ENCODE data around the gene B4GALT6. TPM values are rescaled to one million over a fixed set of nuclear protein-coding genes. Genes with fewer than 3 reads are reported as not detected.

The B4GALT6 gene
- total and polyA plus RNA-seq, 11 donors = 1.3 to 11.9 (median 5.6) TPM

DNA sequence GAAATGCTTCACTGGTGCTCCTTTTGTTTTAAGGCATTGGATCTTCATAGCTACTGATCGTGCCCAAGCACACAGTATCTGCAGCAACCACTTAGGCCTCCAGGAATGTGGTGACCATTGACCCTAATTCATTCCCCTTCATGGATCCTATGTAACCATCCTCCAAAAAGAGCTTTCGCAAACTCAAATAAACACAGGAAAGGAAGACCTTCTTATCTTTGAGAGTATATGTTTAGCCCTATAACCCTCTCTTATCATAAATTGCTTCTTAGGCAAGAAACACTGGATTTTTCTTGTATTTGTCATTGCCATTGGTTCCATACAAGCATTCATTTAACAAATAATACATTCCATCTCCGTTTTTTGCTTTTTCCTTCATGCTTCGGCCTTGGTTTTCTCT is 96.9 kb downstream of the B4GALT6 start:
- H3K27me3 ChIP-seq = peaks cover 0 to 3% (median 0%) of the 10 kb centered on the region in 9 donors
- no peaks in the 10 kb centered on the region for H3K9me3 ChIP-seq
- no peak for TF ChIP-seq POLR2A (IDR thresholded peaks at IDR 0.05)
- TF ChIP-seq, protein P1, sequence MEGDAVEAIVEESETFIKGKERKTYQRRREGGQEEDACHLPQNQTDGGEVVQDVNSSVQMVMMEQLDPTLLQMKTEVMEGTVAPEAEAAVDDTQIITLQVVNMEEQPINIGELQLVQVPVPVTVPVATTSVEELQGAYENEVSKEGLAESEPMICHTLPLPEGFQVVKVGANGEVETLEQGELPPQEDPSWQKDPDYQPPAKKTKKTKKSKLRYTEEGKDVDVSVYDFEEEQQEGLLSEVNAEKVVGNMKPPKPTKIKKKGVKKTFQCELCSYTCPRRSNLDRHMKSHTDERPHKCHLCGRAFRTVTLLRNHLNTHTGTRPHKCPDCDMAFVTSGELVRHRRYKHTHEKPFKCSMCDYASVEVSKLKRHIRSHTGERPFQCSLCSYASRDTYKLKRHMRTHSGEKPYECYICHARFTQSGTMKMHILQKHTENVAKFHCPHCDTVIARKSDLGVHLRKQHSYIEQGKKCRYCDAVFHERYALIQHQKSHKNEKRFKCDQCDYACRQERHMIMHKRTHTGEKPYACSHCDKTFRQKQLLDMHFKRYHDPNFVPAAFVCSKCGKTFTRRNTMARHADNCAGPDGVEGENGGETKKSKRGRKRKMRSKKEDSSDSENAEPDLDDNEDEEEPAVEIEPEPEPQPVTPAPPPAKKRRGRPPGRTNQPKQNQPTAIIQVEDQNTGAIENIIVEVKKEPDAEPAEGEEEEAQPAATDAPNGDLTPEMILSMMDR (IDR thresholded peaks at IDR 0.05) = no peak
- WGBS, 4 donors = 72 to 79% (median 76%) methylated on average over 4 of the region's 4 CpGs
- DNase-seq (no peak), ATAC-seq (no peak)
- H3K36me3 ChIP-seq = no peaks in the 10 kb centered on the region
- H3K4me1 ChIP-seq = no peaks in the 10 kb centered on the region
- intact Hi-C loops (cut with DNase I) = no loop called here
- H3K27ac ChIP-seq = no peak overlapping the region
- H3K4me3 ChIP-seq = no peak overlapping the region

DNA sequence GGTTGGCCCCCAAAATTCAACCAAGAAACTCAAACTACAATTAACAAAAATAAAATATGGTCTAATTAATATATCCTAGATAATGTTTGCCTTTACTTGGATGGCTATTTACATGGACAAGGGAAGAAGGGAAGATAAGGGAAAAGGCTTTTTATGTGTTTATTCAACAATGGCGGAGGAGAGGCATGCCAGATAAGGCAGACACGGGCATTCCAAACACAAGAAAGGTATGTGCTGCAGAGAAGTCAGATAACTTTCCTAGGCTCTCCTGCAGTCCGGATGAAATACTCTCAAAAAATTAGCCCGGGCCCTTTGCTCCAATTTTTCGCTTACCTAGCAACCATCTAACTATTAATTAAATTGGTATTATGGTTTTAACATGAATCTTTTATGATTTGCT is 97.8 kb downstream of the B4GALT6 start:
- TF ChIP-seq, protein P1 (IDR thresholded peaks at IDR 0.05) = no peak
- TF ChIP-seq POLR2A (IDR thresholded peaks at IDR 0.05) = no peak
- no peak overlapping the region for H3K4me3 ChIP-seq
- 61 to 66% (median 63%) methylated on average over 5 of the region's 5 CpGs for WGBS, 4 donors
- no peak overlapping the region for H3K27ac ChIP-seq
- H3K36me3 ChIP-seq = no peaks in the 10 kb centered on the region
- ATAC-seq (no peak), DNase-seq (no peak)
- H3K4me1 ChIP-seq = no peaks in the 10 kb centered on the region
- intact Hi-C loops (cut with DNase I) = no loop called here
- H3K9me3 ChIP-seq = no peaks in the 10 kb centered on the region
- H3K27me3 ChIP-seq = peaks cover 0 to 3% (median 0%) of the 10 kb centered on the region in 9 donors

DNA sequence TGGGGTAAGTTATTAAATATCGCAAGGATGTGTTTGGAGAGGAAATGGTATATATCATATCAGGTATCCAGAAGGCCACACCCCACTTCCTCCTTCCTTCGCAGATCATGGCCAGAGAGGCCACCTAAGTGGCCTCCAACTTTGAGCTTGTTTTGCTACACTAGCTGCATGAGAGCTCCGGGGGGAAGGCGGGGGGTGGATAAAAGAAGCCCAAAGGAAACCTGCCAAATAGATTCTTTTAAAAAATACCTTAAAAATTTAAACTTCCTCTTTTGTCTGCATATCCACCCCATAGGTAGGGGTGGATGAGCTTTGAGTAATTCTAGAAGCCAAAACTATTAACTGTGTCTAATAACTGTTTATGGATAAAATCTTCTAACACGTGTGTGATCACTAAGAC is 98.4 kb downstream of the B4GALT6 start:
- 83 to 87% (median 84%) methylated on average over 5 of the region's 5 CpGs for WGBS, 4 donors
- no peaks in the 10 kb centered on the region for H3K27me3 ChIP-seq
- ATAC-seq = no peak
- TF ChIP-seq, protein P1 (IDR thresholded peaks at IDR 0.05) = no peak
- TF ChIP-seq POLR2A (IDR thresholded peaks at IDR 0.05) = no peak
- no peak overlapping the region for H3K4me3 ChIP-seq
- H3K36me3 ChIP-seq = no peaks in the 10 kb centered on the region
- H3K4me1 ChIP-seq = no peaks in the 10 kb centered on the region
- intact Hi-C loops (cut with DNase I) = no loop called here
- no peak overlapping the region for H3K27ac ChIP-seq
- no peaks in the 10 kb centered on the region for H3K9me3 ChIP-seq
- no peak for DNase-seq

DNA sequence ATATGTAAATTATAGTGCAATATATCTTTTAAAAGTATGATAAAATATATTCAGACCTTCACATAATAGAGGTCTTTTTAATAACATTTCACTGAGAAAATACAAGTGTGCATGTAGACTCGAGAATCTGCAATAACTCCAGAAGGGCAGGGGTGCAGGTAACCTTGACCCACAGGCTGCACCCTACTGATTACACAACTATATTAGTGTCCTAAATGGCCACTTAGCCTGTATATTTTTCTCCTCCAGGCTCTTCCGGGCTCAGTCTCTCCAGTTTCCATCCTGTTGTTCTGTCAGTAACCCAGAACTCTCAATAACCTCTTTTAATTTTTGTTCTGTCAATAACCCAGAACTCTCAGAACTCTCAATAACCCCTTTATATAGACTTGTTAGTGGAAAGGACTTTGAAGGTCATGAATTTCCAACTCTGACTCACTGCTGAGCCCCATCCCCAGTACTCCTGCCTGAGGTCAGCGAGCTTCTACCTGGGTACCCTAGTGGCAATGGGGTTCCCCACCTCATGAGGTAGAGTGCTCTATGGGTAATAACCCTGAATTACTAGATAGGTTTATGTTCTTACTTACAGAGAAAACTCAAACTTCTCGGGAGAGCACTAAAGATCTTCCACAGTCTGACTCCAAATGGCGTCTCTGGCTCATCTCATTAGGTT is 101.1 kb downstream of the B4GALT6 start:
- H3K36me3 ChIP-seq = no peaks in the 10 kb centered on the region
- no peaks in the 10 kb centered on the region for H3K9me3 ChIP-seq
- no peak overlapping the region for H3K27ac ChIP-seq
- ATAC-seq (no peak), DNase-seq (no peak)
- intact Hi-C loops (cut with DNase I) = no loop called here
- TF ChIP-seq, protein P1 (IDR thresholded peaks at IDR 0.05) = no peak
- TF ChIP-seq POLR2A (IDR thresholded peaks at IDR 0.05) = no peak
- H3K4me1 ChIP-seq = no peaks in the 10 kb centered on the region
- 91 to 95% (median 92%) methylated on average over 5 of the region's 5 CpGs for WGBS, 4 donors
- H3K27me3 ChIP-seq = no peaks in the 10 kb centered on the region
- H3K4me3 ChIP-seq = no peak overlapping the region
